A204.1 (cell line): ENCODE results near the gene PHB1.
"Not testable (repeated sequence)": the region's sequence is repeated elsewhere in the genome, so short reads cannot be mapped to it uniquely, and the experiment has no call there.

Experiments used
- FAIRE-seq: peaks from 2 replicates; lab custom pipeline; 2012; peaks lifted over from hg19 to GRCh38; lab: Jason Lieb, UNC

Gene PHB1

GRCh38 chr17:49378311-49378710, 36.4 kb downstream of the PHB1 start:
- FAIRE-seq, result no peak

DNA sequence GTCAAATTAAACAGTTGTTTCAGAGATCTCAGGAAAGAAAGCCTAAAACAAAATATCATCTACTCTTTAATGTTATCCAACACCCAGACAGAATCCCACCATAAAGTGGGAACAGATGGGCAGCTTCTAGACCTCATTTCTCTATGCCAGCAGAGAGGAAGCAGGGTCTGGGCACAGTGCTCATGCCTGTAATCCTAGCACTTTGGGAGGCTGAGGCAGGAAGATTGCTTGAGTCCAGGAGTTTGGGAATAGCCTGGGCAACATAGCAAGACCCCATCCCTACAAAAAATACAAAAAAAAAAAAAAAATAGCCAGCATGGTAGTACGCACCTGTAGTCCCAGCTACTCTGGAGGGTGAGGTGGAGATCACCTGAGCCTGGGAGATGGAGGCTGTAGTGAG, 39.1 kb downstream of the PHB1 start:
- no peak for FAIRE-seq

DNA sequence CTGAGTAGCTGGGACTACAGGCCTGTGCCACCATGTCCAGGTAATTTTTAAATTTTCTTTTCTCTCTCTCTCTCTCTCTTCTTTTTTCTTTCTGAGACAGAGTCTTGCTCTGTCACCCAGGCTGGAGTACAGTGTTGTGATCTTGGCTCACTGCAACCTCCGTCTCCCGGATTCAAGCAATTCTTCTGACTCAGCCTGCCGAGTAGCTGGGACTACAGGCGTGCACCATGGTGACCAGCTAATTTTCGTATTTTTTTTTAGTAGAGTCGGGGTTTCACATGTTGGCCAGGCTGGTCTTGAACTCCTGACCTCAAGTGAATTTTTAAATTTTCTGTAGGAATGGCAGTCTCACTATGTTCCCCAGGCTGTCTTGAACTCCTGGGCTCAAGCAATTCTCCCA, 41.6 kb downstream of the PHB1 start:
- no peak for FAIRE-seq

- no peak for FAIRE-seq
These were observed 42.3 kb downstream of the PHB1 start for GRCh38 chr17:49372425-49372824.

DNA sequence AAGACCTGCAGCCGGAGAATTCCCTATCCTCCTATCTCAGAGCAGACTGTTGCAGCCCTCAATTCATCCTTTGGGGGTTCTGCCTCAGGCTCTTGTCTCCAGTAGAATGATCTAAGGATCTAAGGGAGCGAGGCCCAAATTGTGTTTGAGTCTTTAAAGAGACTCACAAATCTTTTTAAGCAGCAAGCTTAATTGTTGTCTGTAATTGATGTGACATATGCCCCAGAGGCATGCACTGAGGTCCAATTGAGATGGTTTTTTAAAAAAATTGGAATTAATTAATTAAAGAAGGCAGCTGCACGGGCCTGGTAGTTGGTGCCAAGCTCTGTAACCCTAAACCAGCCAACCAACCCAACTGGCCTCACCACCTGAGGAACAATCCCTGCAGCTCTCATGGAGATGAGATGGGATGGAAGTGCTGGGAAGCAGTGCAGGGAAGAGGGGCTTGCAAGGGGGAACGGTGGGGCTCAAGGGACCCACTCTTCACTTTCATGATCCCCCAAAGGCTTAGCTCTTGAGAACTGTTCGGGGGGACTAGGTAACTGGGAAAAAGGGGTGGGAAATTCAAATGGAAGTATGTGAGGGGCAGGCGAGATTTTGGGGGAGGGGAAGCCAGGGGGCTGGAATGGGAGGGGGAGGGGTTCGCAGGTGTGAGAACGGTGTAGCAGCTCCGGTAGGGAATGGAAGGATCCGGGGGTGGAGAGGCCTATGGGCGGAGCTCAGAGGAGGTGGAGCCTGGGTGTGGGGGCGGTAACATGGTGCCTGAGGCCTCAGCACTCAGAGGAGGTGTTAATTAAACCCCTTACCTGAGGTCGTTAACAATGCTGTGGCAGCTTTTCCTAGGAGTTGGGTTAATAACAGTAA, 43.5 kb downstream of the PHB1 start:
- FAIRE-seq, result no peak

DNA sequence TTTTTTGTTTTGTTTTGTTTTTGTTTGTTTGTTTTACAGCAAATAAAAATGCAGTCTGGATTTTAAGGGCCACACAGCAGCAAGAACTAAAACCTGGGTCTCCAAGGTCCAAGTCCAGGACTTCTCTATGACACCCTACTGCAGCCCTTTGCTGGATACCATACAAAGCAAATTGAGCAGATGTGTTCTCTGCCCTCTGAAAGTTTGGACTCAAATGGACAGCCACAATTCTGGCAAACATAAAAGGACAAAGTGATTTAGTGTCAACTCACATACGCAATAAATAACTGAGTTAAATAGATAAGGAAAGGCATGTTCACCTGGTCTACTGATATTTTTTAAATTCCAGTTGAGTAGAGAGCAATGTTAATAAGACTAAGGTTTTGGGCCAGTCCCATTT, 44.9 kb downstream of the PHB1 start:
- no peak for FAIRE-seq

GRCh38 chr17:49369089-49369488, 45.6 kb downstream of the PHB1 start:
- no peak for FAIRE-seq

DNA sequence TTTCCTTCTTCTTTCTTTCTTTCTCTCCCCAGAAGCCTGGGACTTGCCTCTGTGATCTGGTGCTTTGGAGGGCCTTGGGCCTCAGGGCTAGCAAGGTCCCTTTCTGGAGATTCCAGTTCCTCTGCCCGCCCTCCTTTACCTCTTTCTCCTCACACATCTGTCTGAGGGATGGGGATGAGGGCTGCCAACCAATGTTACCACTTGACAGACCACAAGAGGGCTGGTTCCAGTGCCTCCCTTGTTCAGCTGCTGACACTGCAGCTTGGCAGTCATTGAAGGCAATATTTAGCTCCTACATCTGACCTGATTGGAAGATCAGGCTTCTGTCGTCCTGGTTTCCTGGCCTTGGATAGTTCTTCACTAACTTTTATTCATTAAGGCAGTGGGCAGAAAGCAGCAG, 49.0 kb downstream of the PHB1 start:
- FAIRE-seq, result no peak

GRCh38 chr17:49365126-49365525, 49.6 kb downstream of the PHB1 start:
- not testable (repeated sequence) for FAIRE-seq

DNA sequence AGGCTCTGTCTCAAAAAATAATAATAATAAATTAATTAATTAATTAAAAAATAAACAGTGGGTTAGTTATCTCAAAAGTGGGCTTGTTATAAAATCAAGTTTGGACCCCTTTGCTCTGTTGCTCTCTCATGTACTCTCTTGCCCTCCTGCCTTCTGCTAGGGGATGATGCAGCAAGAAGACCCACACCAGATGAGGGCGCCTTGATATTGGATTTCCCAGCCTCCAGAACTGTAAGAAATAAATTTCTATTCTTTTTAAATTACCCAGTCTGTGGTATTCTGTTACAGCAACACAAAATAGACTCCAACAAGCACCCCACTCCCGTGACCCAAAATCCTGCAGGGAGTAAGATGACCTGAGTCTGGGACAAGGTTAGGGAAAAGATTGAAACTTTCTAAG, 50.6 kb downstream of the PHB1 start:
- FAIRE-seq, result no peak

GRCh38 chr17:49363251-49363650, 51.4 kb downstream of the PHB1 start:
- FAIRE-seq, result no peak

- no peak for FAIRE-seq
These were observed 52.0 kb downstream of the PHB1 start for GRCh38 chr17:49362723-49363117.

- no peak for FAIRE-seq
These were observed 52.6 kb downstream of the PHB1 start, which contains the start of gene ZNF652 for GRCh38 chr17:49361902-49362722. ZNF652 (minus strand) TSS chr17:49362250; CDS start chr17:49317725, 44,525 bp downstream.

DNA sequence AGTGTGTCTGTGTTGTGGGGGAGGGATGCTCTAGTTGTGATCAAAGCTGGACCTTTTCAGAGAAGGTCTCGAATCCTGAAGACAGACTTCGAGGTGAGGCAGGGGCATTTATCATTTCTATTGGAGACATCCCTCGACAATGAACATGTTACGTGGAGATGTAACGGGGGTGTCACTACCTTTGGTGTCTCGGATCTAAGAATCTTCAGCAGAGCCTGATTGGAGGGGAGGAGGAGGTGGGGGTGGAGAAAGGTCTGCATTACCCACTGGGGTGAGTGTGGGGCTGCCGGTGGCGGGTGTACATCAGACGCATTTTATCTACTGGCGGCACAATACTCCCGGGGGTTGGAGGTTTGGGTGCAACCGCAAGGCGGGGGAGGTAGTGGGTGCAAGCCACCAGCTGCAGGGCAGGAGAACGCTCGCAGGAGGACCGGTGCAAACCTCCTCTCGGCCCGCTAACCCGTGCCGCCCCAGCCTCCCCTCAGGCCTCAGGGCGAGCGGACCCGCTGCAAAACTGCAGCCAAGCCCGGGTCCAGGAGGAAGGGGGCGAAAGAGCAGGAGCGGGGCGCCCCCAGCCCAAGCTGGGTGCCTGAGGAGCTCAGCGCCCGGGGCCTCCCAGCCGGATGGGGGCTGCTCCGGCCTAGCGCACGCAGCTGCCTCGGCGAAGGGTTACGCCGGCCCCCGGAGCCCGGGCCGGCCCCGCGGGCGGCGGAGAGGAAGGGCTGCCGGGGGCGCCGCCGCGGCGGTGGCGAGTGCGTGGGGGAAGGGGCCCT, 53.4 kb downstream of the PHB1 start:
- FAIRE-seq, result no peak

- FAIRE-seq, result no peak
These were observed 53.9 kb downstream of the PHB1 start for GRCh38 chr17:49360796-49361128.

- FAIRE-seq, result no peak
These were observed 54.5 kb downstream of the PHB1 start for GRCh38 chr17:49359990-49360795.

GRCh38 chr17:49358641-49359247, 55.9 kb downstream of the PHB1 start:
- FAIRE-seq, result no peak

GRCh38 chr17:49357516-49357915, 57.2 kb downstream of the PHB1 start:
- FAIRE-seq, result no peak

- FAIRE-seq, result no peak
These were observed 58.4 kb downstream of the PHB1 start for GRCh38 chr17:49356320-49356719.
